Activated CD8-positive, alpha-beta memory T cell treated with anti-CD3 and anti-CD28 coated beads, Interleukin-2, amount 10 ng/mL, durations not matched to agents 7 days and 5 days (primary cell): ENCODE data around the gene EXOC4. TPM values are rescaled to one million over a fixed set of nuclear protein-coding genes. Genes with fewer than 3 reads are reported as not detected.
"Not testable (repeated sequence)": the region's sequence is repeated elsewhere in the genome, so short reads cannot be mapped to it uniquely, and the experiment has no call there.

ENCODE experiments used
- ATAC-seq: fragments of 150-1000 bp; cut with Tn5 transposase; one replicate; pipeline ENCODE4 v1.10.0; 2021; ENCODE audit warnings: moderate library complexity
- CTCF ChIA-PET: fragments of 350-600 bp; sonication (Branson Sonifier 250); formaldehyde crosslinking; loops from one replicate; lab custom pipeline; 2021; ENCODE audit warnings: antibody characterized with exemption; lab: Charles Lee
- DNase-seq: peaks from one replicate; pipeline ENCODE4 v3.0.0-alpha.2; 2020
- H3K27ac Mint-ChIP-seq: one replicate; pipeline ENCODE4 v1.8.0; 2021; ENCODE audit warnings: mild to moderate bottlenecking, mixed read lengths
- H3K27me3 Mint-ChIP-seq: one replicate; pipeline ENCODE4 v1.8.0; 2021; ENCODE audit warnings: mixed read lengths
- H3K36me3 Mint-ChIP-seq: one replicate; pipeline ENCODE4 v1.8.0; 2021; ENCODE audit warnings: mild to moderate bottlenecking, mixed read lengths
- H3K4me1 Mint-ChIP-seq: one replicate; pipeline ENCODE4 v1.8.0; 2021; ENCODE audit warnings: mixed read lengths
- H3K4me3 Mint-ChIP-seq: one replicate; pipeline ENCODE4 v1.8.0; 2021; ENCODE audit warnings: mild to moderate bottlenecking, moderate library complexity, mixed read lengths
- H3K9me3 Mint-ChIP-seq: one replicate; pipeline ENCODE4 v1.8.0; 2022; ENCODE audit warnings: low read depth, mixed read lengths
- total RNA-seq, 2 experiments: library from RNA; stranded (reverse); gene quantifications; one replicate each; pipeline ENCODE4 v1.2.3, GENCODE V29; 2021

EXOC4 gene
- total RNA-seq, 2 experiments from 2014 or later = 68.6 to 88.3 TPM

DNA sequence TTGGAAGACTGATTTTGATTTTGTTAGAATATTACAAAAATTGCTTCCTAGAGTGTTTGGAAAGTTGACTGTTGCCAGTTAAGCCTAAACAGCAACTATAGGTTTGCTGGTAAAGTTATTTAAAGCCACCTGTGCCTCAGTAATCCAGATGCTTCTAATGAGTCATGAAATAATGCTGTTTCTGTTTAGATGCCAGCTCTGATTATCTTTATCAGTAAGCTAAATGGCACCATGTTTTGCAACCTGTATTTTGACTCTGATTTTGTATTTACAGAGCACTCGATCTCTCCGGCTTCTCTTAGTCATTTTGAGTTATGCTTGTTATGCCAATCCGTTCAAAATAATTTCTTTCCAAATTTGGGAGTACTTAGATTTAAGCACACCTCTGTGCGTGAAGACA is 366.1 kb downstream of the EXOC4 start:
- DNase-seq = no peak
- ATAC-seq = no peak

DNA sequence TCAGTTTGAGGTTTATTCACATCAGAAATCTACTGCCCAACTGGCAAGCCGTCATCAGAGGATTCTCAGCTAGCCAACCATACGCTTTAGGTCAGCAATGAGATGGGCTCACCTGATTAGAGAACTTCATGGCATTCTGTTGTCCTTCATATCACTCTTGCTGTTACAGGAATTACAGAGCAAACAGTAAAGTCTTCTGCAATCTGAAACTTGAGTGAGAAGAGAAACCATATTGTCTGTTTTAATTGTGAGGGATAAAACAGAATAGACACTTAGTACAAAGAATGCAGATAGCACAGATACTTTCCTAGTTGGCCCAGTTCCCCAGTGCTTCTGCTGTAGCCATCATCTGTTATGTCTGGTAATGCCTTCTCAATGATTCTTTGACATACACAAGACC is 366.6 kb downstream of the EXOC4 start:
- DNase-seq (no peak), ATAC-seq (no peak)
- no peak overlapping the region for H3K27ac Mint-ChIP-seq
- no peak overlapping the region for H3K4me3 Mint-ChIP-seq
- H3K9me3 Mint-ChIP-seq = peaks cover 3% of the 10 kb centered on the region
- no peaks in the 10 kb centered on the region for H3K4me1 Mint-ChIP-seq
- H3K27me3 Mint-ChIP-seq = no peaks in the 10 kb centered on the region
- CTCF ChIA-PET = no interaction called here
- no peaks in the 10 kb centered on the region for H3K36me3 Mint-ChIP-seq

More for the DNA sequence above, 366.1 kb downstream of the EXOC4 start:
- H3K9me3 Mint-ChIP-seq = peaks cover 3% of the 10 kb centered on the region
- no peak overlapping the region for H3K27ac Mint-ChIP-seq
- no peak overlapping the region for H3K4me3 Mint-ChIP-seq
- CTCF ChIA-PET = no interaction called here
- H3K27me3 Mint-ChIP-seq = no peaks in the 10 kb centered on the region
- H3K36me3 Mint-ChIP-seq = no peaks in the 10 kb centered on the region
- no peaks in the 10 kb centered on the region for H3K4me1 Mint-ChIP-seq

DNA sequence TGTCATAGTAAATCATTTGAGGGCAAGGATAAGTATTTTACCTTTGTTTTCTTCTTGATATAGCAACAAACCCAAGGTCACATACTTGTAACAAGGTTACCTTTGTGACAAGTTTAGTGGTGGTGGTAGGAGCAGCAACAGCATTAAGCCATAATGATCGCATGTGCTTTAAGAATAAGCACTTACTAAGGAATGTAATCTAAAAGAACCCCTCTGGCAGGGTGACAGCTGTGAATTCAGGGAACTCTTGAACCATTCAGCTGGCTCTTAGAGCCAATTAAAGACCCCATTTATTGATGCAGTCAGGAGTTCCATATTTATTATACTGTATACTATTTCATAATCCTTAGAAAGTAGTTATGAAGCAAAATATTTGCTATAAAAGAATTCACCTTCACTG is 370.8 kb downstream of the EXOC4 start:
- Mint-ChIP-seq H3K27me3 (no peaks in the 10 kb centered on the region), H3K4me1 (no peaks in the 10 kb centered on the region), H3K36me3 (no peaks in the 10 kb centered on the region), H3K27ac (no peak overlapping the region), H3K9me3 (no peaks in the 10 kb centered on the region), H3K4me3 (no peak overlapping the region)
- no peak for DNase-seq
- CTCF ChIA-PET = no interaction called here
- ATAC-seq = no peak

DNA sequence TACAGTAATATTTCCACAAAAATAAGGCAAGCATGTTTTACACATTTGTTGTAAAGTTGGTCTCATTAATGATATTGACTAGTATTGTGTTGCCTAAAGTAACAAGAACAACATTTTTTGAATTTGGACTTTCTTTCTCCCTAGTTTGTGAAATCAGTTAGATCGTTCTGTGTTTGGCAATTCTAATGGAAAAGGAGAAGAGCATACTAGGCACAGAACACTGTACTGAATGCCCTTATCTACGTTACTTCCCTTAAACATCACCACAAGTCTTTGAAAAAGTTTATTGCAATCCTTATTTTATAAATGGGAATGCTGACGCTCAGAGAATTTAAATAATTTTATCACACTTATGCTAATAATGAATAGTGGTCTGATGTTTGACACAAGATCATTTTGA is 372.2 kb downstream of the EXOC4 start:
- DNase-seq (no peak), ATAC-seq (no peak)
- no peaks in the 10 kb centered on the region for H3K4me1 Mint-ChIP-seq
- no peaks in the 10 kb centered on the region for H3K27me3 Mint-ChIP-seq
- no peaks in the 10 kb centered on the region for H3K36me3 Mint-ChIP-seq
- no peak overlapping the region for H3K27ac Mint-ChIP-seq
- no peak overlapping the region for H3K4me3 Mint-ChIP-seq
- CTCF ChIA-PET = no interaction called here
- no peaks in the 10 kb centered on the region for H3K9me3 Mint-ChIP-seq

DNA sequence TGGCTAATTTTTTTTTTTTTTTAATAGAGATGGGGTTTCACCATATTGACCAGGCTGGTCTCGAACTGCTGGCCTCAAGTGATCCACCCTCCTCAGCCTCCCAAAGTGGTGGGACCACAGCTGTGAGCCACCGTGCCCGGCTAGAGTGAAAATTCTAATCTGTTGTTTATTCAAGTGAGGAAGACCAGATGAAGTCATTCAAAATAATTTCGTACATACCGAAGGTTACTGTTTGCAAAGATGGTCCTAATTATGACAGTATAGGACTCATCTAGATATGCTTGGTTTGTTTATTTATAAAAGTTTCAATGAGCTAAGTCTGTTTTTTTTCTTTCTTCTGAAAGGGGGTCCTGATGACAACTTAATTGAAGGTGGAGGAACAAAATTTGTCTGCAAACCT is 376.8 kb downstream of the EXOC4 start:
- H3K27ac Mint-ChIP-seq = no peak overlapping the region
- H3K4me1 Mint-ChIP-seq = peaks cover 4% of the 10 kb centered on the region
- H3K9me3 Mint-ChIP-seq = no peaks in the 10 kb centered on the region
- ATAC-seq = no peak
- CTCF ChIA-PET = no interaction called here
- H3K27me3 Mint-ChIP-seq = no peaks in the 10 kb centered on the region
- H3K4me3 Mint-ChIP-seq = no peak overlapping the region
- DNase-seq = no peak
- H3K36me3 Mint-ChIP-seq = peaks cover 15% of the 10 kb centered on the region

DNA sequence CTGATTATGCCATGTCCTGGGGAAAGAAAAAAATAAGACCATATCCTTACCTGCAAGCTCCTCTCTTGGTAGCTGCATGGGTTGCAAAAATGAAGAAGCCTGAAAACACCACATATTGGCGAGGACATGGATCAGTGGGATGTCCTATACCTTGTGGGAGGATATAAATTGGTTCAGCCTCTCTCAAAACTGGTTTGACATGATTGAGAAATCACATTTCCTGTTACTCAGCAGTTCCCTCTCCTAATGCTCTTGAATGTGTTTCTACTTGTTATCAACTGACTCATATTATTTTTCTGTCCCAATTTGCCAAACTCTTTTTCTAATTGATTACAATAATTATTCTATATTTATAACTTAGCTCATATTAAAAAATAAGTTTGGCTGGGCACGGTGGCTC is 380.2 kb downstream of the EXOC4 start:
- H3K27me3 Mint-ChIP-seq = no peaks in the 10 kb centered on the region
- DNase-seq = no peak

DNA sequence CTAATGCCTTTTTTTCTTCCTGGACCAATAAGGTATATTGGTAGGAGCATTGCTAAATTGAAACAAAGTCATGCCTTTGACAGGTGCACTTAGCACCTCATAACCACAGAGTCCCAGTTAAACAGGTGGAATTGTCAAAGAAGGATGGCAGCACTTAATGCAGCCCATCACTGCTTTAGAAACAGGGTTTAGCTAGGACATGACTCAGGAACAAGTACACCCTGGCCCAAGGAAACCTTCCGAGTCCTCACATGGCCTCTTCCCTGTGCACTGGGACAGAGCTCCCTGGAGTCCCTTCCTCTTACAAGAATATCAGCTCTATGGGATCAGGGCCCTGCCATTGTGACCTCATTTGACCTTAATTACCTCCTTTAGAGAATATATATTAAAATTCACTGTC is 382.7 kb downstream of the EXOC4 start:
- H3K27me3 Mint-ChIP-seq = no peaks in the 10 kb centered on the region
- no peak overlapping the region for H3K4me3 Mint-ChIP-seq
- DNase-seq = no peak
- H3K36me3 Mint-ChIP-seq = peaks cover 11% of the 10 kb centered on the region
- H3K9me3 Mint-ChIP-seq = no peaks in the 10 kb centered on the region
- H3K4me1 Mint-ChIP-seq = peaks cover 4% of the 10 kb centered on the region
- H3K27ac Mint-ChIP-seq = no peak overlapping the region
- CTCF ChIA-PET = no interaction called here
- no peak for ATAC-seq

More for the DNA sequence above, 380.2 kb downstream of the EXOC4 start:
- Mint-ChIP-seq H3K4me1 (peaks cover 4% of the 10 kb centered on the region), H3K36me3 (peaks cover 15% of the 10 kb centered on the region), H3K9me3 (no peaks in the 10 kb centered on the region), H3K27ac (no peak overlapping the region), H3K4me3 (no peak overlapping the region)
- no peak for ATAC-seq
- CTCF ChIA-PET = no interaction called here

DNA sequence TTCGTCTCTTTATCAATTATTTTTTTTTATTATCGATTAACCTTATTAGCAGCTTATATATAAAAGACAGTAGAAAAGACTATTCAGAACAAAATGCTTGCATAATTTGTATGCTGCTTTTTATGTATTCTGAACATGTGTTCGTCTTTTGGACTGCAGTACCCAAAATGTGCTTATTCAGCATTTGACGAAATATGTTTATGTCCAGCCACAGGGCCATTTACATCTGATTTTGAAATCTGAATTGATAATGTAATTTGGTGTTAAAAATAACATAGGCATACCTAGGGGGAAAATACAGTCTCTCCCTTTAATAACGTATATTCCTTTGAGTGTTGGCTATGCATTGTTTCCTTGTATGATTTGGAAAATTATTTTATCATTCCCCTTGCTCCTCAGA is 386.0 kb downstream of the EXOC4 start:
- CTCF ChIA-PET = no interaction called here
- DNase-seq = no peak
- H3K36me3 Mint-ChIP-seq = no peaks in the 10 kb centered on the region
- H3K4me3 Mint-ChIP-seq = no peak overlapping the region
- no peak for ATAC-seq
- peaks cover 2% of the 10 kb centered on the region for H3K9me3 Mint-ChIP-seq
- H3K27me3 Mint-ChIP-seq = no peaks in the 10 kb centered on the region
- no peaks in the 10 kb centered on the region for H3K4me1 Mint-ChIP-seq
- no peak overlapping the region for H3K27ac Mint-ChIP-seq

DNA sequence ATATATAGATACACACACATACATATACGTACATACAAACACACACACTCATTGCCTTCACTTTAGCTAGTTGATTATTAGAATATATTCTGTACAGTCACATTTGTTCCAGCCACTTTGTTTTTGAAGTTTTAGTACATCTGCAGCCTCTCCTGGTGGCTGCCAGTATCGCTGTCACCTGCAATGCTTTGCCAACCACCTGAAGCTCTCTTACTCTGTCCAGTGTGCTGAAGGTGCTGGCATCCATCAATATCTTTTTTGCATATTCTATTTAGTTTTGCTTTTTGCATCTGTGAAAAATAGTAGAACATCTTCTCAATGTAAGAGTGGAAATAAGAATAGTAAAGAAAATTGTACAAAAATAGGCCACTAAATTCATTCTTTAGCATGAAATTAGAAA is 388.6 kb downstream of the EXOC4 start:
- no peaks in the 10 kb centered on the region for H3K4me1 Mint-ChIP-seq
- no peaks in the 10 kb centered on the region for H3K36me3 Mint-ChIP-seq
- no peak for DNase-seq
- no peak for ATAC-seq
- H3K27me3 Mint-ChIP-seq = no peaks in the 10 kb centered on the region
- CTCF ChIA-PET = no interaction called here
- H3K4me3 Mint-ChIP-seq = no peak overlapping the region
- no peak overlapping the region for H3K27ac Mint-ChIP-seq
- H3K9me3 Mint-ChIP-seq = peaks cover 2% of the 10 kb centered on the region

DNA sequence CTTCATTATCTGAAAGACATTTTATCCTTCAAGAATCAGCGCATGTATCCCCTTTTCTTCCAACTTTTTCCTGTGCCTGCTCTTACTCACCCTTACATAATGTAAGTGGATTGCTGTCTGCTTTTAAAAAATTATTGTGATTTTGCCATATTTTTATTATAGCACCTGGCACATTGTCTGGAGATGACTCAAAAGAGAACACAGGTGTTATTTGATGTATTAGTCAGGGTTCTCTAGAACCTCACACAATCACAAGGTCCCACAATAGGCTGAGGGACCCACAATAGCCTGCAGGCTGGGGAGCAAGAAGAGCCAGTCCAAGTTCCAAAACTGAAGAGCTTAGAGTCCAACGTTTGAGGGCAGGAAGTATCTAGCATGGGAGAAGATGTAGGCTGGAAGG is 390.0 kb downstream of the EXOC4 start:
- H3K4me3 Mint-ChIP-seq = no peak overlapping the region
- H3K36me3 Mint-ChIP-seq = no peaks in the 10 kb centered on the region
- no peak for ATAC-seq
- H3K27ac Mint-ChIP-seq = no peak overlapping the region
- H3K4me1 Mint-ChIP-seq = no peaks in the 10 kb centered on the region
- CTCF ChIA-PET = no interaction called here
- no peaks in the 10 kb centered on the region for H3K27me3 Mint-ChIP-seq
- no peak for DNase-seq
- peaks cover 2% of the 10 kb centered on the region for H3K9me3 Mint-ChIP-seq

DNA sequence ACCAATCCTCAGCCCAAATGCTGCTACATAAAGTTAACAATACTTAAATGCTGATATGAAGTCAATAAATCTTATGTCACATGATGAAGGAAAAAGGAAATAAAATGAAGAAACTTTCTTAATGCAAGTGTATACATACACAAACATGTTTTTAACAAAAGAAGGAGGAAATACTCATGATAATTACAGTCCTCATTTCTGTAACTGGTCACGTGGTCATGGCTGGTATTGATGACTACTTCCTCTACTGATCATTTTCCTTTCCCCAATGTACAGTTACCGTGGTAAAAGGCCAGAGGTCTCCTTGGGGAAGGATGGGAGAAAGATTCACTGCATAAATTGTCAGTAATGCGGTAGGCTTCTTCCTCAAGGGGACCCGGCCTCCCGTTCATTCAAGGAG is 390.8 kb downstream of the EXOC4 start:
- H3K4me3 Mint-ChIP-seq, DNase-seq, H3K36me3 Mint-ChIP-seq, H3K27ac Mint-ChIP-seq, H3K4me1 Mint-ChIP-seq, ATAC-seq, CTCF ChIA-PET, H3K9me3 Mint-ChIP-seq, H3K27me3 Mint-ChIP-seq: not testable (repeated sequence)

DNA sequence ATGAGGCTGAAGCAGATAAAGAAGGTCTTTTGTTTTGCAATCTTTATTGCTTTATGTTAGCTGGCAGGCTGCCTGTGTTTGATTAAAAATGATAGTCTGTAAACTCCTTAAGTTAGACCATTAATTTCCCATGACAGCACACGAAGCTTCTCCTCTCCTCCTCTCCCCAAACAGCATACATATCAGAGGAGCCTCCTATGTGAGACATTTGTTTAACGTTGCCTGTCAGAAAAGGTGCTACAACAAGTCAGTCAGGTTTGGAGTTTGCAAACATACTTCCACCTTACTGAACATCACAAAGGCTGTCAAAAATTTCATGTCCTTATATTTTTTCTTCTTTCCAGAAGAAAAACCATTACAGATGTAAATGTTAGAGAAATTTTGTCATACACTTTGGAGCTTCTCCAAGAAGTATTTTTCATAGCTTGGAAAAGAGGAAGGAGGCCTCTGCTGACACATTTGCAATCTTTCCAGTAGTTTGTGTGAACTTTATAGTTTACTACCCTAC is 393.1 kb downstream of the EXOC4 start:
- peaks cover 2% of the 10 kb centered on the region for H3K9me3 Mint-ChIP-seq
- CTCF ChIA-PET = no interaction called here
- ATAC-seq = no peak
- H3K27ac Mint-ChIP-seq = no peak overlapping the region
- no peak for DNase-seq
- H3K27me3 Mint-ChIP-seq = no peaks in the 10 kb centered on the region
- no peaks in the 10 kb centered on the region for H3K36me3 Mint-ChIP-seq
- H3K4me3 Mint-ChIP-seq = no peak overlapping the region
- H3K4me1 Mint-ChIP-seq = no peaks in the 10 kb centered on the region

DNA sequence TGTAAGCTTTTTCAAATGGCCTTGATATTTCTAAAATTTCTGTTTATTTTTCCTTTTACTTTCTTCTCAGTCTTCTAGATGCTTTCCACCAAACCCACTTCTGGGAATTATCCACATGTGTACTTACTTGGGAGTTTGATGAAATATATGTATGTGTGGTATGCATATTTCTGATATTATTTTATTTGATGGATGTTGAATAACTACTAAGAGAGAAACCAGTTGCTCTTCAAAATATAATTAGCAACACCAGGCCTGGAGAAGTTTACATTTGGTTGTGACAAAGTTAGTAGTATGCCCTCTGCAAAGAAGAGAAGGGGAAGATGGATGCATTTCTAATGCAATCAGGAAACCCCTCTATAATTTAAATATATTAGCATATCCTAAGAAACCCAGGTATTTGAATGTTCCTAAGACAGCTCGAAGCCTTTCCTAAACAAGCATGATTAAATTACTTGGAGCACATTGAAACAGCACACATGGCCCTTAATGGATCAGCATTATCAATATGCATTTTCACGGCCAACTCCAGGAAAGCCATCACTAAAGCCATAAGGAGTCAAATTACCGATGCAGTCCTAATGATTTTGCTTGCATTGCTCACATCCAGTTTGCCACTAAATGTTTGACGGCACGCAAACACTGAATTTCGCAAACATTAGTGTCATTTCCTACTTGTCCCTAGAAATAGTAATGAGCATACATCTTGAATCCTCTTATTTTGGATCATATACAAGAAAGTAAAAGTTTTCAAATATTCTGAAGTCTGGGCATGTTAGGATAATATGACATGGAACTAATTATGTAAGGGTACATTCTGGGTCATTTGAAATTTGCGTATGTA is 393.8 kb downstream of the EXOC4 start:
- no peak for DNase-seq
- Mint-ChIP-seq H3K27me3 (no peaks in the 10 kb centered on the region), H3K9me3 (peaks cover 2% of the 10 kb centered on the region), H3K4me3 (no peak overlapping the region), H3K4me1 (no peaks in the 10 kb centered on the region), H3K27ac (no peak overlapping the region), H3K36me3 (no peaks in the 10 kb centered on the region)
- no peak for ATAC-seq
- CTCF ChIA-PET = no interaction called here

DNA sequence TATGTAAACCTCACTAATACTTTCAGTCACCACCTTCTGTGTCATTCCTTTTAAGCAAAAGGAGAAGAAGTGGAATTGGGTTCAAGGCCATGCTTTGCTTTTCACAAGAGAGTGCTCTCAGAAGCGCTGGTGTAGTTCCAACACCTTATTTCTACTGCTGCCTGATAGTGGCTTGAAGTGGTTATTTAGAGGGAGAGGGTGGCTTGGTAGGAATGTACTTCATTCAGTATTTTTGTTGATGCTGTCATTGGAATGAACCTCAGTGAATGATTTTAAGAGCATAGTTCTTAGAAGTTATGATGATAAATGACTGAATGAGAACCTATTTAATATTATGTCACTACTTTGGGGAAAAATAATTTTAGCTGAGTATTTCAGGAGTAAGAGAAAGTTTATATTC is 396.7 kb downstream of the EXOC4 start:
- DNase-seq (no peak), ATAC-seq (no peak)
- Mint-ChIP-seq H3K4me1 (no peaks in the 10 kb centered on the region), H3K36me3 (no peaks in the 10 kb centered on the region), H3K9me3 (no peaks in the 10 kb centered on the region), H3K27me3 (no peaks in the 10 kb centered on the region), H3K4me3 (no peak overlapping the region), H3K27ac (no peak overlapping the region)
- CTCF ChIA-PET = interaction anchor here (0.7 to 1.2 kb wide), 2 partner anchors 12 to 370 kb away, joined by 3 read pairs; no protein-coding TSS in a partner anchor
